Choroid plexus epithelial cell (primary cell): Measurements from ENCODE around the gene INPP5A.

Experiments used
- DNase-seq: peaks from one replicate; pipeline ENCODE4 v3.0.0-alpha.2; 2010; ENCODE audit warnings: low read depth
- H3K4me3 ChIP-seq: 2 replicates; pipeline ENCODE4 v1.5.1; 2011; ENCODE audit warnings: low read depth, mild to moderate bottlenecking, control low read depth, low read length, moderate library complexity
- CTCF ChIP-seq: conservative IDR thresholded peaks from 2 replicates; pipeline ENCODE4 v1.5.1; 2011; ENCODE audit warnings: low read depth, mild to moderate bottlenecking, control low read depth, inconsistent platforms, low read length, moderate library complexity

The INPP5A gene

GRCh38 chr10:132798876-132799275 lies 261.3 kb downstream of the INPP5A start:
- DNase-seq: no peak

GRCh38 chr10:132799865-132800264 lies 262.3 kb downstream of the INPP5A start:
- TF ChIP-seq CTCF: no peak
- no peak for DNase-seq
- no peak overlapping the region for H3K4me3 ChIP-seq

More at GRCh38 chr10:132798876-132799275, 261.3 kb downstream of the INPP5A start:
- no peak overlapping the region for H3K4me3 ChIP-seq
- no peak for TF ChIP-seq CTCF

GRCh38 chr10:132802048-132802447 lies 264.5 kb downstream of the INPP5A start:
- DNase-seq: no peak
- no peak for TF ChIP-seq CTCF
- no peak overlapping the region for H3K4me3 ChIP-seq

- DNase-seq: no peak
- no peak for TF ChIP-seq CTCF
- H3K4me3 ChIP-seq: no peak overlapping the region
Observed at GRCh38 chr10:132802694-132803320, 265.2 kb downstream of the INPP5A start.

- no peak for DNase-seq
- TF ChIP-seq CTCF: no peak
- H3K4me3 ChIP-seq: no peak overlapping the region
Observed at GRCh38 chr10:132803416-132804210, 266.0 kb downstream of the INPP5A start.

DNA sequence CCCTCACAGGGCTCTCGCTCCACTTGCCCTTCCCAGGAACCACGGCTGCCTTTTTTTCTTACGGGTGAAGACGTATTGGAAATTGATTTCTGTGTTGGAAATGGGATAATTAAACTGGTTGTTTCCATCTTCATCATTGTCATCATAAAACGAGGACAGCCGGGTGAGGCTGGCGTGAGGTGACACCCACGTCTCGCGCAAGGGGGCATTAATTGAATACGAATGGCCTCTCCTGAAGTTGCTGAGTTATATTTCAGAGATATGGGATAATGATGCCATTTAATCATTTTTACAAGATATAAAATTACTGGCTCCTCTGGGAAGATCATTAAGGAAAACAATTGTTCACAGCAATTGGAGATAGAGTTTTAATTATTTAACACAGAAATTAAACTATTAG lies 266.7 kb downstream of the INPP5A start:
- DNase-seq: no peak
- TF ChIP-seq CTCF: no peak
- H3K4me3 ChIP-seq: no peak overlapping the region
